Dendritic cell treated with granulocyte-macrophage colony-stimulating factor and Interleukin-4, amounts not matched to agents 40 ng/mL and 50 ng/mL, for 4 days (primary cell): ENCODE measurements around the gene PDGFRB.
A peak's percentile ranks its signal among the peaks of the same experiment; 100 is the strongest.

ENCODE experiments used
- H3K27ac Mint-ChIP-seq: one replicate; pipeline ENCODE4 v1.8.0; 2022; ENCODE audit warnings: mild to moderate bottlenecking, mixed read lengths
- H3K27me3 Mint-ChIP-seq: one replicate; pipeline ENCODE4 v1.8.0; 2022; ENCODE audit warnings: mild to moderate bottlenecking, mixed read lengths
- H3K36me3 Mint-ChIP-seq: one replicate; pipeline ENCODE4 v1.8.0; 2022; ENCODE audit warnings: low read depth, mixed read lengths
- H3K4me1 Mint-ChIP-seq: one replicate; pipeline ENCODE4 v1.8.0; 2022; ENCODE audit warnings: low read depth, mixed read lengths
- H3K4me3 Mint-ChIP-seq: one replicate; pipeline ENCODE4 v1.8.0; 2022; ENCODE audit warnings: mild to moderate bottlenecking, moderate library complexity, mixed read lengths
- H3K9me3 Mint-ChIP-seq: one replicate; pipeline ENCODE4 v1.8.0; 2022; ENCODE audit warnings: mixed read lengths
- intact Hi-C: fragments of 100-400 bp; cut with micrococcal nuclease; formaldehyde crosslinking; loops from one replicate; pipeline ENCODE4 v1.15.0; 2022

The PDGFRB gene

GRCh38 chr5:150073677-150074076, 82.0 kb downstream of the PDGFRB start:
- intact Hi-C loops, result loop anchor here (5.0 kb wide), 1 partner anchor 34 kb away; no protein-coding TSS in a partner anchor
- no peak overlapping the region for H3K4me3 Mint-ChIP-seq
- H3K36me3 Mint-ChIP-seq, result peaks cover 23% of the 10 kb centered on the region
- peaks cover 21% of the 10 kb centered on the region for H3K4me1 Mint-ChIP-seq
- H3K27ac Mint-ChIP-seq, result no peak overlapping the region
- no peaks in the 10 kb centered on the region for H3K9me3 Mint-ChIP-seq
- no peaks in the 10 kb centered on the region for H3K27me3 Mint-ChIP-seq

GRCh38 chr5:150073086-150073625, 82.5 kb downstream of the PDGFRB start:
- intact Hi-C loops, result loop anchor here (5.0 kb wide), 1 partner anchor 34 kb away; no protein-coding TSS in a partner anchor
- H3K36me3 Mint-ChIP-seq, result peaks cover 28% of the 10 kb centered on the region

GRCh38 chr5:150070821-150071220, 84.8 kb downstream of the PDGFRB start:
- no peak overlapping the region for H3K4me3 Mint-ChIP-seq
- H3K9me3 Mint-ChIP-seq, result no peaks in the 10 kb centered on the region
- peaks cover 52% of the 10 kb centered on the region for H3K36me3 Mint-ChIP-seq
- H3K27ac Mint-ChIP-seq, result peak overlapping the region; percentile 71
- no peaks in the 10 kb centered on the region for H3K27me3 Mint-ChIP-seq
- intact Hi-C loops, result loop anchor here (5.0 kb wide), 1 partner anchor 36 kb away; no protein-coding TSS in a partner anchor
- peaks cover 49% of the 10 kb centered on the region for H3K4me1 Mint-ChIP-seq

More at GRCh38 chr5:150073086-150073625, 82.5 kb downstream of the PDGFRB start:
- Mint-ChIP-seq H3K9me3 (no peaks in the 10 kb centered on the region), H3K4me3 (no peak overlapping the region), H3K27me3 (no peaks in the 10 kb centered on the region), H3K4me1 (peaks cover 26% of the 10 kb centered on the region), H3K27ac (no peak overlapping the region)

GRCh38 chr5:150069672-150070627, 85.7 kb downstream of the PDGFRB start:
- H3K27me3 Mint-ChIP-seq, result no peaks in the 10 kb centered on the region
- no peaks in the 10 kb centered on the region for H3K9me3 Mint-ChIP-seq
- peaks cover 60% of the 10 kb centered on the region for H3K36me3 Mint-ChIP-seq
- peaks cover 58% of the 10 kb centered on the region for H3K4me1 Mint-ChIP-seq
- intact Hi-C loops, result loop anchor here (5.0 kb wide), 1 partner anchor 37 kb away; no protein-coding TSS in a partner anchor
- no peak overlapping the region for H3K4me3 Mint-ChIP-seq
- H3K27ac Mint-ChIP-seq, result peak overlapping the region; percentile 71

- Mint-ChIP-seq H3K4me3 (no peak overlapping the region), H3K4me1 (peaks cover 66% of the 10 kb centered on the region), H3K27ac (peak overlapping the region; percentile 98), H3K9me3 (no peaks in the 10 kb centered on the region), H3K36me3 (peaks cover 69% of the 10 kb centered on the region), H3K27me3 (no peaks in the 10 kb centered on the region)
- intact Hi-C loops, result no loop called here
These were observed 86.5 kb downstream of the PDGFRB start for GRCh38 chr5:150068961-150069645.

- intact Hi-C loops, result no loop called here
- Mint-ChIP-seq H3K27ac (peak overlapping the region; percentile 98), H3K9me3 (no peaks in the 10 kb centered on the region), H3K36me3 (peaks cover 75% of the 10 kb centered on the region), H3K4me1 (peaks cover 73% of the 10 kb centered on the region), H3K4me3 (no peak overlapping the region), H3K27me3 (no peaks in the 10 kb centered on the region)
These were observed 87.2 kb downstream of the PDGFRB start for GRCh38 chr5:150068472-150068871.

- peak overlapping the region; percentile 98 for H3K27ac Mint-ChIP-seq
- H3K27me3 Mint-ChIP-seq, result no peaks in the 10 kb centered on the region
- no peaks in the 10 kb centered on the region for H3K9me3 Mint-ChIP-seq
- peak overlapping the region; percentile 50 for H3K4me3 Mint-ChIP-seq
- peaks cover 77% of the 10 kb centered on the region for H3K4me1 Mint-ChIP-seq
- peaks cover 79% of the 10 kb centered on the region for H3K36me3 Mint-ChIP-seq
- intact Hi-C loops, result no loop called here
These were observed 87.6 kb downstream of the PDGFRB start for GRCh38 chr5:150068071-150068470.

GRCh38 chr5:150067405-150067960, 88.2 kb downstream of the PDGFRB start:
- Mint-ChIP-seq H3K36me3 (peaks cover 85% of the 10 kb centered on the region), H3K27me3 (no peaks in the 10 kb centered on the region), H3K4me1 (peaks cover 82% of the 10 kb centered on the region), H3K9me3 (no peaks in the 10 kb centered on the region), H3K4me3 (peak overlapping the region; percentile 50), H3K27ac (peak overlapping the region; percentile 98)
- intact Hi-C loops, result no loop called here

GRCh38 chr5:150066901-150067396, 88.7 kb downstream of the PDGFRB start:
- no peaks in the 10 kb centered on the region for H3K9me3 Mint-ChIP-seq
- peaks cover 88% of the 10 kb centered on the region for H3K4me1 Mint-ChIP-seq
- no peaks in the 10 kb centered on the region for H3K27me3 Mint-ChIP-seq
- H3K36me3 Mint-ChIP-seq, result peaks cover 90% of the 10 kb centered on the region
- intact Hi-C loops, result loop anchor here (1.0 kb wide), 1 partner anchor 14 kb away; no protein-coding TSS in a partner anchor
- H3K27ac Mint-ChIP-seq, result peak overlapping the region; percentile 98
- H3K4me3 Mint-ChIP-seq, result peak overlapping the region; percentile 4

- Mint-ChIP-seq H3K36me3 (peaks cover 95% of the 10 kb centered on the region), H3K4me1 (peaks cover 93% of the 10 kb centered on the region), H3K27me3 (no peaks in the 10 kb centered on the region), H3K4me3 (peak overlapping the region; percentile 28), H3K9me3 (no peaks in the 10 kb centered on the region), H3K27ac (peak overlapping the region; percentile 98)
- intact Hi-C loops, result loop anchor here (1.0 kb wide), 1 partner anchor 15 kb away; no protein-coding TSS in a partner anchor
These were observed 89.2 kb downstream of the PDGFRB start for GRCh38 chr5:150066436-150066835.

- peak overlapping the region; percentile 98 for H3K27ac Mint-ChIP-seq
- H3K4me1 Mint-ChIP-seq, result peaks cover 98% of the 10 kb centered on the region
- no peaks in the 10 kb centered on the region for H3K9me3 Mint-ChIP-seq
- H3K36me3 Mint-ChIP-seq, result peaks cover 100% of the 10 kb centered on the region
- H3K27me3 Mint-ChIP-seq, result no peaks in the 10 kb centered on the region
- H3K4me3 Mint-ChIP-seq, result peak overlapping the region; percentile 65
- intact Hi-C loops, result loop anchor here (1.0 to 2.0 kb wide), 2 partner anchors 15 to 65 kb away; partner anchors contain the start of genes HMGXB3 and TIGD6
These were observed 89.8 kb downstream of the PDGFRB start for GRCh38 chr5:150065886-150066285.

GRCh38 chr5:150065346-150065745, 90.3 kb downstream of the PDGFRB start:
- H3K27ac Mint-ChIP-seq, result peak overlapping the region; percentile 98
- H3K4me1 Mint-ChIP-seq, result peaks cover 98% of the 10 kb centered on the region
- peaks cover 100% of the 10 kb centered on the region for H3K36me3 Mint-ChIP-seq
- H3K9me3 Mint-ChIP-seq, result no peaks in the 10 kb centered on the region
- H3K27me3 Mint-ChIP-seq, result no peaks in the 10 kb centered on the region
- intact Hi-C loops, result loop anchor here (2.0 kb wide), 1 partner anchor 65 kb away; the partner anchor contains the start of genes HMGXB3 and TIGD6
- peak overlapping the region; percentile 65 for H3K4me3 Mint-ChIP-seq

- peaks cover 98% of the 10 kb centered on the region for H3K4me1 Mint-ChIP-seq
- no peaks in the 10 kb centered on the region for H3K27me3 Mint-ChIP-seq
- H3K36me3 Mint-ChIP-seq, result peaks cover 100% of the 10 kb centered on the region
- H3K4me3 Mint-ChIP-seq, result peak overlapping the region; percentile 65
- intact Hi-C loops, result loop anchor here (2.0 kb wide), 1 partner anchor 64 kb away; the partner anchor contains the start of genes HMGXB3 and TIGD6
- H3K9me3 Mint-ChIP-seq, result no peaks in the 10 kb centered on the region
- peak overlapping the region; percentile 98 for H3K27ac Mint-ChIP-seq
These were observed 90.9 kb downstream of the PDGFRB start for GRCh38 chr5:150064681-150065220.
